HL-60 (cell line): ENCODE measurements around the gene HBG1.

Experiments used
- DNase-seq, 2 experiments: peaks; one replicate each; pipeline ENCODE4 v3.0.0-alpha.2; 2010 to 2020; ENCODE audit warnings: low read depth in 1 of 2, low spot score in 1 of 2
- H3K27ac ChIP-seq: fragments of 250-450 bp; sonication (Bioruptor Pico); replicated peaks from 2 replicates; pipeline ENCODE4 v1.5.1; 2020; ENCODE audit warnings: mild to moderate bottlenecking, moderate library complexity
- H3K27me3 ChIP-seq: fragments of 250-450 bp; sonication (Bioruptor Pico); 2 replicates; pipeline ENCODE4 v1.5.1; 2021; ENCODE audit warnings: mild to moderate bottlenecking, moderate library complexity; ENCODE audit not compliant: insufficient read depth, poor library complexity, severe bottlenecking
- H3K4me3 ChIP-seq: replicated peaks from 2 replicates; pipeline ENCODE4 v1.5.1; 2011; ENCODE audit warnings: mild to moderate bottlenecking, control low read depth, low read length; ENCODE audit not compliant: insufficient read depth
- GABPA ChIP-seq: IDR thresholded peaks from 2 replicates; pipeline ENCODE4 v1.6.1; 2012; ENCODE audit warnings: low read depth
- POLR2AphosphoS5 ChIP-seq: IDR thresholded peaks from 2 replicates; pipeline ENCODE4 v1.6.1; 2012; ENCODE audit warnings: low read depth
- REST ChIP-seq: IDR thresholded peaks from 2 replicates; pipeline ENCODE4 v1.6.1; 2012; ENCODE audit warnings: low read depth; ENCODE audit not compliant: insufficient replicate concordance
- SPI1 ChIP-seq: IDR thresholded peaks from 2 replicates; pipeline ENCODE4 v1.6.1; 2012; ENCODE audit warnings: low read depth, mild to moderate bottlenecking, borderline replicate concordance
- TF ChIP-seq, protein P1 (sequence below): IDR thresholded peaks from one replicate; pipeline ENCODE4 v1.5.1; 2011; ENCODE audit warnings: low read length, control low read depth, inconsistent platforms; ENCODE audit not compliant: insufficient read depth

The HBG1 gene

DNA sequence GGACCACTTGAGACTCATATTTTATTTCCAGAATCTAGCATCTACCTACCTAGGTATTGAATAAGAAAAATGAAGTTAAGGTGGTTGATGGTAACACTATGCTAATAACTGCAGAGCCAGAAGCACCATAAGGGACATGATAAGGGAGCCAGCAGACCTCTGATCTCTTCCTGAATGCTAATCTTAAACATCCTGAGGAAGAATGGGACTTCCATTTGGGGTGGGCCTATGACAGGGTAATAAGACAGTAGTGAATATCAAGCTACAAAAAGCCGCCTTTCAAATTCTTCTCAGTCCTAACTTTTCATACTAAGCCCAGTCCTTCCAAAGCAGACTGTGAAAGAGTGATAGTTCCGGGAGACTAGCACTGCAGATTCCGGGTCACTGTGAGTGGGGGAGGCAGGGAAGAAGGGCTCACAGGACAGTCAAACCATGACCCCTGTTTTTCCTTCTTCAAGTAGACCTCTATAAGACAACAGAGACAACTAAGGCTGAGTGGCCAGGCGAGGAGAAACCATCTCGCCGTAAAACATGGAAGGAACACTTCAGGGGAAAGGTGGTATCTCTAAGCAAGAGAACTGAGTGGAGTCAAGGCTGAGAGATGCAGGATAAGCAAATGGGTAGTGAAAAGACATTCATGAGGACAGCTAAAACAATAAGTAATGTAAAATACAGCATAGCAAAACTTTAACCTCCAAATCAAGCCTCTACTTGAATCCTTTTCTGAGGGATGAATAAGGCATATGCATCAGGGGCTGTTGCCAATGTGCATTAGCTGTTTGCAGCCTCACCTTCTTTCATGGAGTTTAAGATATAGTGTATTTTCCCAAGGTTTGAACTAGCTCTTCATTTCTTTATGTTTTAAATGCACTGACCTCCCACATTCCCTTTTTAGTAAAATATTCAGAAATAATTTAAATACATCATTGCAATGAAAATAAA, 24.8 kb downstream of the HBG1 start:
- Histone ChIP-seq H3K27ac (no peak overlapping the region), H3K27me3 (peaks cover 3% of the 10 kb centered on the region), H3K4me3 (no peak overlapping the region)
- TF ChIP-seq SPI1 (no peak), POLR2AphosphoS5 (no peak), REST (no peak), GABPA (no peak)
- TF ChIP-seq, protein P1, sequence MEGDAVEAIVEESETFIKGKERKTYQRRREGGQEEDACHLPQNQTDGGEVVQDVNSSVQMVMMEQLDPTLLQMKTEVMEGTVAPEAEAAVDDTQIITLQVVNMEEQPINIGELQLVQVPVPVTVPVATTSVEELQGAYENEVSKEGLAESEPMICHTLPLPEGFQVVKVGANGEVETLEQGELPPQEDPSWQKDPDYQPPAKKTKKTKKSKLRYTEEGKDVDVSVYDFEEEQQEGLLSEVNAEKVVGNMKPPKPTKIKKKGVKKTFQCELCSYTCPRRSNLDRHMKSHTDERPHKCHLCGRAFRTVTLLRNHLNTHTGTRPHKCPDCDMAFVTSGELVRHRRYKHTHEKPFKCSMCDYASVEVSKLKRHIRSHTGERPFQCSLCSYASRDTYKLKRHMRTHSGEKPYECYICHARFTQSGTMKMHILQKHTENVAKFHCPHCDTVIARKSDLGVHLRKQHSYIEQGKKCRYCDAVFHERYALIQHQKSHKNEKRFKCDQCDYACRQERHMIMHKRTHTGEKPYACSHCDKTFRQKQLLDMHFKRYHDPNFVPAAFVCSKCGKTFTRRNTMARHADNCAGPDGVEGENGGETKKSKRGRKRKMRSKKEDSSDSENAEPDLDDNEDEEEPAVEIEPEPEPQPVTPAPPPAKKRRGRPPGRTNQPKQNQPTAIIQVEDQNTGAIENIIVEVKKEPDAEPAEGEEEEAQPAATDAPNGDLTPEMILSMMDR: no peak
- no peak for DNase-seq

- no peak overlapping the region for H3K4me3 ChIP-seq
- TF ChIP-seq POLR2AphosphoS5 (no peak), GABPA (no peak), REST (no peak), SPI1 (no peak)
- TF ChIP-seq, protein P1: no peak
- no peak overlapping the region for H3K27ac ChIP-seq
- no peak for DNase-seq
- peaks cover 3% of the 10 kb centered on the region for H3K27me3 ChIP-seq
Measured at GRCh38 chr11:5223686-5224085, 26.0 kb downstream of the HBG1 start.

- no peak overlapping the region for H3K27ac ChIP-seq
- H3K4me3 ChIP-seq: no peak overlapping the region
- peaks cover 2% of the 10 kb centered on the region for H3K27me3 ChIP-seq
- TF ChIP-seq GABPA (no peak), SPI1 (no peak), REST (no peak), POLR2AphosphoS5 (no peak)
- TF ChIP-seq, protein P1: no peak
- DNase-seq: no peak
Measured at GRCh38 chr11:5223146-5223545, 26.5 kb downstream of the HBG1 start.
